Mucosa of rectum (tissue), 2 donors: ENCODE results near the gene SLC9A8.
A peak's percentile ranks its signal among the peaks of the same experiment; 100 is the strongest.

Experiments used
- H3K27ac ChIP-seq, 2 donors: one replicate each; pipeline ENCODE4 v1.7.0; 2013; ENCODE audit warnings: inconsistent platforms in 2 of 2, low read depth in 2 of 2, low read length in 2 of 2
- H3K27me3 ChIP-seq, 2 donors: one replicate each; pipeline ENCODE4 v1.7.0; 2013; ENCODE audit warnings: low read length in 2 of 2; ENCODE audit not compliant: control insufficient read depth in 2 of 2, insufficient read depth in 2 of 2
- H3K36me3 ChIP-seq, 2 donors: one replicate each; pipeline ENCODE4 v1.7.0; 2013; ENCODE audit warnings: low read length in 2 of 2; ENCODE audit not compliant: control insufficient read depth in 2 of 2, insufficient read depth in 2 of 2
- H3K4me1 ChIP-seq, 2 donors: one replicate each; pipeline ENCODE4 v1.7.0; 2013; ENCODE audit warnings: low read length in 2 of 2, mild to moderate bottlenecking in 1 of 2; ENCODE audit not compliant: control insufficient read depth in 2 of 2, insufficient read depth in 2 of 2
- H3K4me3 ChIP-seq, 2 donors: one replicate each; pipeline ENCODE4 v1.7.0; 2013; ENCODE audit warnings: low read length in 2 of 2
- H3K9ac ChIP-seq, 2 donors: one replicate each; pipeline ENCODE4 v1.7.0; 2013; ENCODE audit warnings: low read length in 2 of 2, low read depth in 1 of 2, mild to moderate bottlenecking in 1 of 2
- H3K9me3 ChIP-seq, 2 donors: one replicate each; pipeline ENCODE4 v1.7.0; 2013; ENCODE audit warnings: low read length in 2 of 2; ENCODE audit not compliant: control insufficient read depth in 2 of 2
- donor health status: healthy.
- donor health status: Normal muscosa, but diverticular disease.

The SLC9A8 gene

GRCh38 chr20:49885558-49886332, 73.1 kb downstream of the SLC9A8 start:
- H3K36me3 ChIP-seq, result peaks cover 25 to 39% of the 10 kb centered on the region in 2 donors
- H3K4me3 ChIP-seq, result no peak overlapping the region
- no peak overlapping the region for H3K27ac ChIP-seq
- H3K27me3 ChIP-seq, result no peaks in the 10 kb centered on the region
- peaks cover 8 to 11% of the 10 kb centered on the region in 2 donors for H3K4me1 ChIP-seq
- H3K9me3 ChIP-seq, result no peaks in the 10 kb centered on the region
- H3K9ac ChIP-seq, result no peak overlapping the region

- Histone ChIP-seq H3K4me1 (peaks cover 8 to 11% of the 10 kb centered on the region in 2 donors), H3K36me3 (peaks cover 24 to 31% of the 10 kb centered on the region in 2 donors), H3K9ac (no peak overlapping the region), H3K27me3 (no peaks in the 10 kb centered on the region), H3K9me3 (no peaks in the 10 kb centered on the region), H3K4me3 (no peak overlapping the region), H3K27ac (peak overlapping the region in 1 of 2 donors; percentile 1)
These were observed 74.1 kb downstream of the SLC9A8 start for GRCh38 chr20:49886571-49887213.

- no peaks in the 10 kb centered on the region for H3K9me3 ChIP-seq
- peak overlapping the region in 1 of 2 donors; percentile 1 for H3K27ac ChIP-seq
- H3K27me3 ChIP-seq, result no peaks in the 10 kb centered on the region
- H3K4me3 ChIP-seq, result no peak overlapping the region
- peaks cover 10 to 11% of the 10 kb centered on the region in 2 donors for H3K4me1 ChIP-seq
- peaks cover 19 to 28% of the 10 kb centered on the region in 2 donors for H3K36me3 ChIP-seq
- no peak overlapping the region for H3K9ac ChIP-seq
These were observed 74.9 kb downstream of the SLC9A8 start for GRCh38 chr20:49887251-49888211.

- H3K27me3 ChIP-seq, result no peaks in the 10 kb centered on the region
- H3K4me1 ChIP-seq, result peaks cover 10 to 11% of the 10 kb centered on the region in 2 donors
- no peaks in the 10 kb centered on the region for H3K9me3 ChIP-seq
- H3K9ac ChIP-seq, result no peak overlapping the region
- no peak overlapping the region for H3K4me3 ChIP-seq
- H3K27ac ChIP-seq, result no peak overlapping the region
- peaks cover 16 to 22% of the 10 kb centered on the region in 2 donors for H3K36me3 ChIP-seq
These were observed 75.8 kb downstream of the SLC9A8 start for GRCh38 chr20:49888212-49889000.

- H3K36me3 ChIP-seq, result peaks cover 9 to 17% of the 10 kb centered on the region in 2 donors
- no peaks in the 10 kb centered on the region for H3K27me3 ChIP-seq
- H3K9me3 ChIP-seq, result no peaks in the 10 kb centered on the region
- no peak overlapping the region for H3K9ac ChIP-seq
- H3K27ac ChIP-seq, result no peak overlapping the region
- H3K4me3 ChIP-seq, result no peak overlapping the region
- peaks cover 10 to 11% of the 10 kb centered on the region in 2 donors for H3K4me1 ChIP-seq
These were observed 76.6 kb downstream of the SLC9A8 start for GRCh38 chr20:49889001-49889934.

GRCh38 chr20:49889935-49890333, 77.3 kb downstream of the SLC9A8 start:
- Histone ChIP-seq H3K27me3 (no peaks in the 10 kb centered on the region), H3K9ac (no peak overlapping the region), H3K9me3 (no peaks in the 10 kb centered on the region), H3K27ac (no peak overlapping the region), H3K36me3 (peaks cover 2 to 12% of the 10 kb centered on the region in 2 donors), H3K4me1 (peaks cover 10 to 11% of the 10 kb centered on the region in 2 donors), H3K4me3 (no peak overlapping the region)

GRCh38 chr20:49890471-49891361, 78.1 kb downstream of the SLC9A8 start:
- no peak overlapping the region for H3K27ac ChIP-seq
- H3K4me1 ChIP-seq, result peaks cover 10 to 11% of the 10 kb centered on the region in 2 donors
- no peak overlapping the region for H3K4me3 ChIP-seq
- peaks cover 0 to 6% of the 10 kb centered on the region in 2 donors for H3K36me3 ChIP-seq
- no peaks in the 10 kb centered on the region for H3K9me3 ChIP-seq
- H3K9ac ChIP-seq, result no peak overlapping the region
- no peaks in the 10 kb centered on the region for H3K27me3 ChIP-seq

GRCh38 chr20:49891476-49892110, 79.0 kb downstream of the SLC9A8 start:
- peaks cover 10 to 11% of the 10 kb centered on the region in 2 donors for H3K4me1 ChIP-seq

More at GRCh38 chr20:49891476-49892110, 79.0 kb downstream of the SLC9A8 start:
- Histone ChIP-seq H3K36me3 (peaks cover 0 to 6% of the 10 kb centered on the region in 2 donors), H3K27ac (no peak overlapping the region), H3K9me3 (no peaks in the 10 kb centered on the region), H3K9ac (no peak overlapping the region), H3K27me3 (no peaks in the 10 kb centered on the region), H3K4me3 (no peak overlapping the region)
